ENCODE measurements around the gene TP53BP2.

The TP53BP2 gene

GRCh38 chr1:223793716-223794115, 52.0 kb downstream of the TP53BP2 start:
- no peak for DNase-seq (ENCODE audit: low read depth)
- no peak overlapping the region for H3K4me3 ChIP-seq (ENCODE audit: low read length)
- no peak for TF ChIP-seq CTCF (conservative IDR thresholded peaks at IDR 0.05; ENCODE audit: low read depth, low read length)

- DNase-seq (ENCODE audit: low read depth), result no peak
- H3K4me3 ChIP-seq (ENCODE audit: low read length), result no peak overlapping the region
- no peak for TF ChIP-seq CTCF (conservative IDR thresholded peaks at IDR 0.05; ENCODE audit: low read depth, low read length)
These were observed 53.7 kb downstream of the TP53BP2 start for GRCh38 chr1:223792046-223792445.

- TF ChIP-seq CTCF (conservative IDR thresholded peaks at IDR 0.05; ENCODE audit: low read depth, low read length), result no peak
- no peak overlapping the region for H3K4me3 ChIP-seq (ENCODE audit: low read length)
- DNase-seq (ENCODE audit: low read depth), result no peak
These were observed 56.9 kb downstream of the TP53BP2 start for GRCh38 chr1:223788746-223789415.

GRCh38 chr1:223785808-223786207, 59.9 kb downstream of the TP53BP2 start:
- DNase-seq (ENCODE audit: low read depth), result no peak
- no peak for TF ChIP-seq CTCF (conservative IDR thresholded peaks at IDR 0.05; ENCODE audit: low read depth, low read length)
- H3K4me3 ChIP-seq (ENCODE audit: low read length), result no peak overlapping the region

- DNase-seq (ENCODE audit: low read depth), result no peak
- TF ChIP-seq CTCF (conservative IDR thresholded peaks at IDR 0.05; ENCODE audit: low read depth, low read length), result no peak
- H3K4me3 ChIP-seq (ENCODE audit: low read length), result no peak overlapping the region
These were observed 61.2 kb downstream of the TP53BP2 start for GRCh38 chr1:223784541-223784940.

- DNase-seq (ENCODE audit: low read depth), result no peak
- no peak overlapping the region for H3K4me3 ChIP-seq (ENCODE audit: low read length)
- TF ChIP-seq CTCF (conservative IDR thresholded peaks at IDR 0.05; ENCODE audit: low read depth, low read length), result no peak
These were observed 62.1 kb downstream of the TP53BP2 start for GRCh38 chr1:223783676-223784075.

GRCh38 chr1:223780949-223781348, 64.8 kb downstream of the TP53BP2 start:
- no peak for DNase-seq (ENCODE audit: low read depth)
- TF ChIP-seq CTCF (conservative IDR thresholded peaks at IDR 0.05; ENCODE audit: low read depth, low read length), result no peak

More at GRCh38 chr1:223780949-223781348, 64.8 kb downstream of the TP53BP2 start:
- no peak overlapping the region for H3K4me3 ChIP-seq (ENCODE audit: low read length)
